ENCODE data around the gene MS4A8.

DNA sequence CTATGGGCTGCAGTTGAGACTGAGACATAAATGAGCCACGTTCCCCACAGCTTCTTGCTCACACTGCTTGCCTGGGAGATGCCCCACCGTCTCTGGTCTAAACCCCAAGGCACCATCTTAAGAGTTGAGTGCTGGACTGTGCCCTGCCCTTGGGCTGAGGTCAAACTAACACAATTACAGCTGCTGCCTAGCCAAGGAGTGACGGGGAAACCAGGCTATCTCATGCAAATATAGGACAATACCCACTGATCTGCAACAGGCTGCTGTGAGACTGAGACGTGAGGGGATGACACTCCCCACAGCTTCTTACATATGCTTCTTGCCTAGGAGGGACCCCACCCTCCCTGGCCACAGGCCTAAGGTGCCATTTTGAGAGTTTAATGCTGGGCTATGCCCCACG lies 7.8 kb upstream of the MS4A8 start:
- TF ChIP-seq, protein P1, sequence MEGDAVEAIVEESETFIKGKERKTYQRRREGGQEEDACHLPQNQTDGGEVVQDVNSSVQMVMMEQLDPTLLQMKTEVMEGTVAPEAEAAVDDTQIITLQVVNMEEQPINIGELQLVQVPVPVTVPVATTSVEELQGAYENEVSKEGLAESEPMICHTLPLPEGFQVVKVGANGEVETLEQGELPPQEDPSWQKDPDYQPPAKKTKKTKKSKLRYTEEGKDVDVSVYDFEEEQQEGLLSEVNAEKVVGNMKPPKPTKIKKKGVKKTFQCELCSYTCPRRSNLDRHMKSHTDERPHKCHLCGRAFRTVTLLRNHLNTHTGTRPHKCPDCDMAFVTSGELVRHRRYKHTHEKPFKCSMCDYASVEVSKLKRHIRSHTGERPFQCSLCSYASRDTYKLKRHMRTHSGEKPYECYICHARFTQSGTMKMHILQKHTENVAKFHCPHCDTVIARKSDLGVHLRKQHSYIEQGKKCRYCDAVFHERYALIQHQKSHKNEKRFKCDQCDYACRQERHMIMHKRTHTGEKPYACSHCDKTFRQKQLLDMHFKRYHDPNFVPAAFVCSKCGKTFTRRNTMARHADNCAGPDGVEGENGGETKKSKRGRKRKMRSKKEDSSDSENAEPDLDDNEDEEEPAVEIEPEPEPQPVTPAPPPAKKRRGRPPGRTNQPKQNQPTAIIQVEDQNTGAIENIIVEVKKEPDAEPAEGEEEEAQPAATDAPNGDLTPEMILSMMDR (IDR thresholded peaks at IDR 0.05 in 8 of 11, conservative IDR thresholded peaks at IDR 0.05 in 3 of 11), result no peak
- TF ChIP-seq POLR2AphosphoS5 (IDR thresholded peaks at IDR 0.05) (no peak), POLR2A (IDR thresholded peaks at IDR 0.05) (no peak)

All from spleen (tissue), 7 donors.